HepG2 (cell line): ENCODE data around the gene KCNAB1. TPM values are rescaled to one million over a fixed set of nuclear protein-coding genes. Genes with fewer than 3 reads are reported as not detected.

ENCODE experiments used
- ATAC-seq: fragments of 200-7000 bp; cut with Tn5 transposase; 3 replicates; pipeline ENCODE4 v1.9.1; 2020; ENCODE audit warnings: mild to moderate bottlenecking, moderate library complexity
- BruUV-seq: library from RNA; stranded (reverse); fragments of 400-500 nt; replicated peaks from 2 replicates; lab custom pipeline; 2021; lab: Mats Ljungman, UMichigan
- CTCF ChIA-PET: fragments of 300-600 bp; formaldehyde crosslinking; extraction: SDS; loops from one replicate; lab custom pipeline; 2021; ENCODE audit warnings: low total read pairs, inconsistent platforms, low intra/inter-chr PET ratio; lab: Yijun Ruan, JAX
- POLR2A ChIA-PET: fragments of 350-600 bp; sonication (Branson Sonifier 250); formaldehyde crosslinking; loops from one replicate; lab custom pipeline; 2020; ENCODE audit warnings: antibody characterized with exemption, inconsistent platforms; lab: Yijun Ruan, JAX
- DNase-seq: peaks from one replicate; pipeline ENCODE4 v3.0.0-alpha.2; 2015; ENCODE audit warnings: low spot score
- FAIRE-seq: peaks from 3 replicates; lab custom pipeline; 2011; peaks lifted over from hg19 to GRCh38; lab: Jason Lieb, UNC
- H2AFZ ChIP-seq: one replicate; pipeline ENCODE4 v1.6.1; 2011; ENCODE audit warnings: low read length, inconsistent platforms
- H3K27ac ChIP-seq: fragments of 300-600 bp; 3 replicates; pipeline ENCODE4 v1.8.0; 2011; ENCODE audit warnings: mixed run types, mild to moderate bottlenecking, mixed read lengths, low read length, inconsistent platforms; ENCODE audit not compliant: insufficient read depth; ENCODE audit errors: extremely low read length
- H3K27me3 ChIP-seq, 2 experiments: fragments of 200-600 bp in 1 of 2; 2 replicates in 1 of 2; 3 replicates in 1 of 2; pipeline versions ENCODE4 v1.6.0 to v1.8.0; 2011; ENCODE audit warnings: low read length in 2 of 2, mild to moderate bottlenecking in 2 of 2, moderate library complexity in 2 of 2, inconsistent platforms in 1 of 2; ENCODE audit not compliant: insufficient read depth in 2 of 2, control insufficient read depth in 1 of 2
- H3K36me3 ChIP-seq, 2 experiments: fragments of 200-600 bp in 1 of 2; replicated peaks in 1 of 2; 2 replicates in 1 of 2; 3 replicates in 1 of 2; pipeline versions ENCODE4 v1.5.1 to v1.8.0; 2011; ENCODE audit warnings: low read length in 2 of 2, inconsistent platforms in 1 of 2; ENCODE audit not compliant: insufficient read depth in 2 of 2, control insufficient read depth in 1 of 2
- H3K4me1 ChIP-seq: 2 replicates; pipeline ENCODE4 v1.5.1; 2012; ENCODE audit warnings: low read length, inconsistent platforms; ENCODE audit not compliant: insufficient read depth
- H3K4me2 ChIP-seq: 2 replicates; pipeline ENCODE4 v1.6.0; 2011; ENCODE audit warnings: low read depth, low read length, inconsistent platforms
- H3K4me3 ChIP-seq, 3 experiments: fragments of 200-600 bp in 1 of 3; sonication (generic), shearing (Covaris generic) in 1 of 3; replicated peaks in 1 of 3; 2 replicates each; pipeline ENCODE4 v1.5.1; 2011 to 2016; ENCODE audit warnings: low read length in 3 of 3, inconsistent platforms in 2 of 3, low read depth in 2 of 3, mild to moderate bottlenecking in 2 of 3, control low read depth in 1 of 3, mixed read lengths in 1 of 3; ENCODE audit not compliant: insufficient read depth in 1 of 3
- H3K79me2 ChIP-seq: one replicate; pipeline ENCODE4 v1.6.1; 2011; ENCODE audit warnings: low read length, inconsistent platforms; ENCODE audit not compliant: insufficient read depth
- H3K9ac ChIP-seq: 2 replicates; pipeline ENCODE4 v1.6.0; 2011; ENCODE audit warnings: mild to moderate bottlenecking, low read depth, low read length, inconsistent platforms; ENCODE audit not compliant: insufficient read depth
- H3K9me3 ChIP-seq: 2 replicates; pipeline ENCODE4 v1.5.1; 2012; ENCODE audit warnings: mild to moderate bottlenecking, low read length
- H4K20me1 ChIP-seq: 2 replicates; pipeline ENCODE4 v1.6.0; 2011; ENCODE audit warnings: inconsistent platforms, mild to moderate bottlenecking, low read length, moderate library complexity; ENCODE audit not compliant: insufficient read depth
- CBX5 ChIP-seq: sonication (generic); formaldehyde crosslinking; IDR thresholded peaks from 2 replicates; pipeline ENCODE4 v1.4.0; 2020; ENCODE audit warnings: missing genetic modification reagents, borderline replicate concordance
- NR2F6 ChIP-seq, 2 experiments: IDR thresholded peaks; 2 replicates each; pipeline ENCODE4 v1.6.1; 2016; ENCODE audit warnings: antibody characterized with exemption in 1 of 2, mild to moderate bottlenecking in 1 of 2
- SOX13 ChIP-seq, 3 experiments: fragments of 450-650 bp in 1 of 3; sonication (generic) in 1 of 3; formaldehyde crosslinking in 1 of 3; IDR thresholded peaks in 2 of 3; conservative IDR thresholded peaks in 1 of 3; 2 replicates each; pipeline versions ENCODE4 v1.5.0 to v1.6.1; 2016 to 2020; ENCODE audit warnings: antibody characterized with exemption in 1 of 3, mild to moderate bottlenecking in 1 of 3, missing compliant biosample characterization in 1 of 3, missing genetic modification reagents in 1 of 3, moderate library complexity in 1 of 3
- ZNF224 ChIP-seq: sonication (generic); formaldehyde crosslinking; IDR thresholded peaks from 2 replicates; pipeline ENCODE4 v1.5.0; 2020; ENCODE audit warnings: mild to moderate bottlenecking, missing genetic modification reagents
- ZNF605 ChIP-seq: sonication (generic); formaldehyde crosslinking; IDR thresholded peaks from 2 replicates; pipeline ENCODE4 v1.8.0; 2022; ENCODE audit warnings: mild to moderate bottlenecking, missing genetic modification reagents
- ZNF709 ChIP-seq: sonication (generic); formaldehyde crosslinking; IDR thresholded peaks from 2 replicates; pipeline ENCODE4 v1.5.0; 2020; ENCODE audit warnings: mild to moderate bottlenecking, missing genetic modification reagents
- ZNF766 ChIP-seq: sonication (generic); formaldehyde crosslinking; IDR thresholded peaks from 2 replicates; pipeline ENCODE4 v1.5.0; 2020; ENCODE audit warnings: missing genetic modification reagents, borderline replicate concordance
- ZNF792 ChIP-seq: IDR thresholded peaks from 2 replicates; pipeline ENCODE4 v1.6.1; 2016
- WGBS: methylation state at CpG from one replicate; pipeline ENCODE4 v1.1.6; 2017; ENCODE audit warnings: low lambda C conversion rate; 5-methylcytosine and 5-hydroxymethylcytosine counted together
- in situ Hi-C: cut with HindIII; loops from 2 replicates; pipeline ENCODE4 v1.10.0; 2017; ENCODE audit warnings: low pct_unique_long_range_greater_than_20kb; ENCODE audit not compliant: extremely low pct_ligation_motif_present
- intact Hi-C: fragments of 100-400 bp; cut with micrococcal nuclease; formaldehyde crosslinking; loops from one replicate; pipeline ENCODE4 v1.10.0; 2022; ENCODE audit not compliant: unreplicated experiment
- polyA plus RNA-seq, 8 experiments: library from polyadenylated mRNA; depleted of rRNA in 3 of 8; stranded (reverse) in 7 of 8; unstranded in 1 of 8; fragments of >200 nt; fragmentation: Illumina TruSeq in 4 of 8; extraction: Trizol in 4 of 8; gene quantifications; 2 replicates each; pipeline versions ENCODE4 v1.2.1 to v1.2.3, GENCODE V29; 2011 to 2016; ENCODE audit warnings: low read depth in 4 of 8, missing spikeins in 1 of 8, mixed read lengths in 1 of 8; ENCODE audit not compliant: insufficient read depth in 1 of 8
- total RNA-seq, 5 experiments: library from RNA; depleted of rRNA; stranded (reverse); fragments of >200 nt; fragmentation: Illumina TruSeq; extraction: Trizol; gene quantifications; 2 replicates each; pipeline ENCODE4 v1.2.3, GENCODE V29; 2016; ENCODE audit warnings: low read depth in 1 of 5
- TF ChIP-seq, protein P1 (sequence below): sonication (generic); formaldehyde crosslinking; IDR thresholded peaks from 2 replicates; pipeline ENCODE4 v1.8.0; 2023; ENCODE audit warnings: mild to moderate bottlenecking, missing genetic modification reagents

KCNAB1 gene
- total and polyA plus RNA-seq, 2 of the 13 experiments (the other 11 are each of a cell fraction or from before 2014, with no cell fraction given): not detected

GRCh38 chr3:156395961-156396710, 275.8 kb downstream of the KCNAB1 start:
- H3K27me3 ChIP-seq: no peaks in the 10 kb centered on the region; a peak in 1 of 5 replicates
- no peaks in the 10 kb centered on the region for H4K20me1 ChIP-seq
- intact Hi-C loops (no loop called here), in situ Hi-C loops (no loop called here)
- no peaks in the 10 kb centered on the region for H3K9me3 ChIP-seq
- ChIA-PET POLR2A (no interaction called here), CTCF (no interaction called here)
- 36% methylated on average over 4 of the region's 4 CpGs for WGBS
- peak; percentile 1 for DNase-seq
- BruUV-seq: no TSS peak
- no peak overlapping the region for H3K27ac ChIP-seq
- no peak for FAIRE-seq
- peak; percentile 34; the same call in 1 of the 2 replicates for TF ChIP-seq NR2F6 (IDR thresholded peaks at IDR 0.05)
- no peak for TF ChIP-seq NR2F6 (CRISPR knock-in tag; IDR thresholded peaks at IDR 0.05)
- no peak for TF ChIP-seq ZNF224 (CRISPR knock-in tag)
- no peak for TF ChIP-seq SOX13 (IDR thresholded peaks at IDR 0.05)
- TF ChIP-seq SOX13 (CRISPR knock-in tag; conservative IDR thresholded peaks at IDR 0.05 in 1 of 2, IDR thresholded peaks at IDR 0.05 in 1 of 2): 0 out of 4 replicates have a peak, but pooled peaks of 1 of the 2 experiments have one; percentile 8
- TF ChIP-seq ZNF766 (CRISPR knock-in tag): no peak
- TF ChIP-seq ZNF605 (CRISPR knock-in tag): no peak
- TF ChIP-seq ZNF792: no peak
- no peak for TF ChIP-seq CBX5 (CRISPR knock-in tag)
- TF ChIP-seq ZNF709: no peak
- TF ChIP-seq, protein P1, sequence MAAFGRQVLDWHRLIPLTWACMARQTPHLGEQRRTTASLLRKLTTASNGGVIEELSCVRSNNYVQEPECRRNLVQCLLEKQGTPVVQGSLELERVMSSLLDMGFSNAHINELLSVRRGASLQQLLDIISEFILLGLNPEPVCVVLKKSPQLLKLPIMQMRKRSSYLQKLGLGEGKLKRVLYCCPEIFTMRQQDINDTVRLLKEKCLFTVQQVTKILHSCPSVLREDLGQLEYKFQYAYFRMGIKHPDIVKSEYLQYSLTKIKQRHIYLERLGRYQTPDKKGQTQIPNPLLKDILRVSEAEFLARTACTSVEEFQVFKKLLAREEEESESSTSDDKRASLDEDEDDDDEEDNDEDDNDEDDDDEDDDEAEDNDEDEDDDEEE (CRISPR knock-in tag): no peak
- ATAC-seq: no peak
- no peak overlapping the region for H2AFZ ChIP-seq
- no peaks in the 10 kb centered on the region for H3K4me1 ChIP-seq
- no peak overlapping the region for H3K9ac ChIP-seq
- H3K36me3 ChIP-seq: no peaks in the 10 kb centered on the region
- no peak overlapping the region for H3K4me3 ChIP-seq
- H3K79me2 ChIP-seq: no peaks in the 10 kb centered on the region
- no peak overlapping the region for H3K4me2 ChIP-seq
